Lower lobe of right lung (tissue), 2 donors: ENCODE results near the gene RPTOR. TPM values are rescaled to one million over a fixed set of nuclear protein-coding genes. Genes with fewer than 3 reads are reported as not detected.

Experiments used
- ATAC-seq, 2 donors: fragments of 200-7000 bp; cut with Tn5 transposase; one replicate each; pipeline ENCODE4 v1.9.1; 2020 to 2022; ENCODE audit warnings: mild to moderate bottlenecking in 2 of 2, moderate library complexity in 2 of 2
- DNase-seq: peaks from one replicate; pipeline ENCODE4 v3.0.0-alpha.2; 2020
- H3K27ac ChIP-seq: fragments of 200-600 bp; one replicate; pipeline ENCODE4 v1.8.0; 2022
- H3K27me3 ChIP-seq: fragments of 200-600 bp; one replicate; pipeline ENCODE4 v1.8.0; 2022; ENCODE audit warnings: low read depth
- H3K36me3 ChIP-seq: fragments of 200-600 bp; one replicate; pipeline ENCODE4 v1.8.0; 2022; ENCODE audit warnings: mild to moderate bottlenecking
- H3K4me1 ChIP-seq: fragments of 200-600 bp; one replicate; pipeline ENCODE4 v1.8.0; 2022
- H3K4me3 ChIP-seq: fragments of 200-600 bp; one replicate; pipeline ENCODE4 v1.8.0; 2022; ENCODE audit warnings: mild to moderate bottlenecking
- H3K9me3 ChIP-seq: fragments of 200-600 bp; one replicate; pipeline ENCODE4 v1.8.0; 2022
- intact Hi-C: fragments of 100-400 bp; cut with DNase I; formaldehyde crosslinking; loops from one replicate; pipeline ENCODE4 v1.11.0; 2022
- total RNA-seq: library from RNA; stranded (reverse); fragmentation: NEBNext Ultra II Directional; extraction: Animal tissue kit (Norgen Biotek cat#: 25700); gene quantifications from one replicate; pipeline ENCODE4 v1.2.1, GENCODE V29; 2021
- TF ChIP-seq, protein P1 (sequence below): fragments of 200-600 bp; IDR thresholded peaks from one replicate; pipeline ENCODE4 v1.8.0; 2022; ENCODE audit warnings: antibody characterized with exemption, mild to moderate bottlenecking
- donor health status: DM: no; HTN: yes; CAD: no; lungs with severe emphysema.

The RPTOR gene
- total RNA-seq, 1 donor from 2014 or later, result 34.0 TPM

GRCh38 chr17:80632046-80632581 lies 87.5 kb downstream of the RPTOR start:
- TF ChIP-seq, protein P1, sequence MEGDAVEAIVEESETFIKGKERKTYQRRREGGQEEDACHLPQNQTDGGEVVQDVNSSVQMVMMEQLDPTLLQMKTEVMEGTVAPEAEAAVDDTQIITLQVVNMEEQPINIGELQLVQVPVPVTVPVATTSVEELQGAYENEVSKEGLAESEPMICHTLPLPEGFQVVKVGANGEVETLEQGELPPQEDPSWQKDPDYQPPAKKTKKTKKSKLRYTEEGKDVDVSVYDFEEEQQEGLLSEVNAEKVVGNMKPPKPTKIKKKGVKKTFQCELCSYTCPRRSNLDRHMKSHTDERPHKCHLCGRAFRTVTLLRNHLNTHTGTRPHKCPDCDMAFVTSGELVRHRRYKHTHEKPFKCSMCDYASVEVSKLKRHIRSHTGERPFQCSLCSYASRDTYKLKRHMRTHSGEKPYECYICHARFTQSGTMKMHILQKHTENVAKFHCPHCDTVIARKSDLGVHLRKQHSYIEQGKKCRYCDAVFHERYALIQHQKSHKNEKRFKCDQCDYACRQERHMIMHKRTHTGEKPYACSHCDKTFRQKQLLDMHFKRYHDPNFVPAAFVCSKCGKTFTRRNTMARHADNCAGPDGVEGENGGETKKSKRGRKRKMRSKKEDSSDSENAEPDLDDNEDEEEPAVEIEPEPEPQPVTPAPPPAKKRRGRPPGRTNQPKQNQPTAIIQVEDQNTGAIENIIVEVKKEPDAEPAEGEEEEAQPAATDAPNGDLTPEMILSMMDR, result no peak
- DNase-seq (no peak), ATAC-seq (no peak)
- H3K9me3 ChIP-seq, result no peaks in the 10 kb centered on the region
- no peak overlapping the region for H3K4me3 ChIP-seq
- no peaks in the 10 kb centered on the region for H3K27me3 ChIP-seq
- no peaks in the 10 kb centered on the region for H3K4me1 ChIP-seq
- no peak overlapping the region for H3K27ac ChIP-seq
- H3K36me3 ChIP-seq, result no peaks in the 10 kb centered on the region
- intact Hi-C loops, result no loop called here

- H3K36me3 ChIP-seq, result no peaks in the 10 kb centered on the region
- DNase-seq (no peak), ATAC-seq (no peak)
- H3K27me3 ChIP-seq, result no peaks in the 10 kb centered on the region
- no peak overlapping the region for H3K27ac ChIP-seq
- no peaks in the 10 kb centered on the region for H3K4me1 ChIP-seq
- no peak overlapping the region for H3K4me3 ChIP-seq
- H3K9me3 ChIP-seq, result no peaks in the 10 kb centered on the region
- intact Hi-C loops, result no loop called here
- TF ChIP-seq, protein P1, result no peak
Observed at GRCh38 chr17:80633207-80633606, 88.6 kb downstream of the RPTOR start.

- no peak overlapping the region for H3K27ac ChIP-seq
- H3K4me3 ChIP-seq, result no peak overlapping the region
- no peaks in the 10 kb centered on the region for H3K27me3 ChIP-seq
- H3K9me3 ChIP-seq, result no peaks in the 10 kb centered on the region
- TF ChIP-seq, protein P1, result no peak
- no peak for DNase-seq
- ATAC-seq, result no peak
- no peaks in the 10 kb centered on the region for H3K4me1 ChIP-seq
- intact Hi-C loops, result no loop called here
- H3K36me3 ChIP-seq, result no peaks in the 10 kb centered on the region
Observed at GRCh38 chr17:80633994-80634566, 89.4 kb downstream of the RPTOR start.

GRCh38 chr17:80636361-80637018 lies 91.9 kb downstream of the RPTOR start:
- DNase-seq, result no peak
- no peaks in the 10 kb centered on the region for H3K27me3 ChIP-seq
- no peak overlapping the region for H3K27ac ChIP-seq
- H3K36me3 ChIP-seq, result no peaks in the 10 kb centered on the region
- ATAC-seq, result no peak
- H3K9me3 ChIP-seq, result no peaks in the 10 kb centered on the region
- no peak overlapping the region for H3K4me3 ChIP-seq
- intact Hi-C loops, result no loop called here
- no peaks in the 10 kb centered on the region for H3K4me1 ChIP-seq
- TF ChIP-seq, protein P1, result no peak

DNA sequence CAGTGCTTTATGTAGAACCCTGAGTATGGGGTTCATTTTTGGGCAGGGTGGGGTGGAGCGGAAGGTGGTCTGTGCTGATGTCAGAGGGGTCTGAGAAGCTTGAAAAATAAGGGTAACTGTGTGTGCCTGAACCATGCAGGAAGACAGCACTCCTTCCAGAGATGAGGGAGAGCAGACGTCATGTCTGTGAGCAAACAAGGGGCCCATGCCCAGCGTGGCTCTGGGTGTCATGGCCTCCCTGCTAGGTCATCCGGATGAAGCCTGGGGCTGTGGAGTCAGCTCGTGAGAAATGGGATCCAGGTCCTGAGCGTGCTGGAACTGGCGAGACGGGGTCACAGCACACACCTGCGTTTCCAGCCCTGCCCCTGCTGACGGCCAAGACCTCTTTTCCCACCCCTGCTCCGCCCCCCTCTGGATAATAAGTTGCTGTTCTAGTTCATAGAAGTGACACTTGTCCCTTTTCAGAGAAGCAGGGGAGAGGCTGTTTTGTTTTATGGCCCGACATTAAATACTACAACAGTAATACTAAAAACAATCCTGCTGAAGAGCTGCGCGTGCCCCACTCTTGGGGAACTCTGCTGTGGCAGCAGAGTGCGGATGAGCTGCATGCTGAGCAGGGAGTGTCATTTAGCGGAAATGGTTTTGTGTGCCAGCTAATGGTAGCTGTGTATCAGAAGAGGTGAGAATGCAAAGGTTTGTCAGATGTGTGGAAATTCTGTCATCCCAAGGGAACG lies 92.6 kb downstream of the RPTOR start:
- Histone ChIP-seq H3K27ac (no peak overlapping the region), H3K36me3 (no peaks in the 10 kb centered on the region), H3K9me3 (no peaks in the 10 kb centered on the region), H3K4me1 (no peaks in the 10 kb centered on the region), H3K4me3 (no peak overlapping the region), H3K27me3 (no peaks in the 10 kb centered on the region)
- intact Hi-C loops, result no loop called here
- TF ChIP-seq, protein P1, result no peak
- DNase-seq, result no peak
- ATAC-seq, result peak; percentile 24 to 52
